ENCODE data around the gene ADPRM.

- no peak for TF ChIP-seq CTCF (IDR thresholded peaks at IDR 0.05; ENCODE audit: borderline replicate concordance, extremely low read depth, low read length, poor library complexity, severe bottlenecking)
- TF ChIP-seq EZH2 (IDR thresholded peaks at IDR 0.05; ENCODE audit: borderline replicate concordance, low read depth, low read length, severe bottlenecking): no peak
Observed at GRCh38 chr17:10756185-10756584, 58.8 kb downstream of the ADPRM start.
